Cortex of kidney (tissue), 1 donor: ENCODE data around the gene KPRP.

Experiments used
- DNase-seq: peaks from one replicate; lab custom pipeline; 2025; lab: John Stamatoyannopoulos, UW

Gene KPRP

DNA sequence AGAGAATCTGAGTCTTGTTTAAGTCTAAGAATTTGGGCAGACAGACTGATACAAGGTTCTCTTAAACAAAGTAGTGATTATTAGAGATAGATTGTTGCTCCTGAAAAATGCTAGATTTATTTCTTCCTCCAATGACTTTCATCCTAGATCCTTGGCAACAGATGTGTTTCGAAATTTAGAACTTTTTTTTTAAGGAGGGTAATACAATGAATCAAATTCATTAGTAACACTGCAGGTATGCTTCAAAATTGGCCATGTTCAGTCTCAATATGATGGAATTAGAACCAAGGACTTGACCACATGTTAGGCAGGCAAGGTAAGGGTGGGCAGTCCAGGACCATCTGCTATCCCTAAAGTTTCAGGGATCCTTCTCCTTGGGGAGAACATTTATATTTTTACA lies 12.6 kb downstream of the KPRP start:
- no peak for DNase-seq

DNA sequence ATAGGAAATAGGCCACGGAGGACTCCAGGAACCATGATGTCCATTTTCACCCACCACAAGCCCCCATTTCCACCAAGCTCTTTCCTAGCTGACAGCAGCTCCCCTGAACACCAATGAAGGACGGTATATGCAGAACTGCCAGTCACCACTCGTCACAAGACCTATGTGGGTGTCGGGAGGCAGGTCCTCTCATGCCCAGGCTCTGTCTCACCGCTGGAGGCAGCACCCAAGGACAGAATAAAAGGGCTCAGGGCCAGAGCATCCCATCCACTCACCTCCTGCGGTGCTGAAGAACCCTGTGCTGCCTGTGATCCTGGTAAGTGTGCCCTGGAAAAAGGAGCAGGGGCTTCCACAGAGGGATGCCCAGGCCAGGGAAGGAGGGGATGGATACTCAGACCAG lies 17.1 kb downstream of the KPRP start, which contains the start of gene LCE1F:
Gene LCE1F (plus strand): TSS at position 266 of the 400 bp plus-strand sequence. CDS start 1,232 bp downstream, outside the sequence.
- no peak for DNase-seq

DNA sequence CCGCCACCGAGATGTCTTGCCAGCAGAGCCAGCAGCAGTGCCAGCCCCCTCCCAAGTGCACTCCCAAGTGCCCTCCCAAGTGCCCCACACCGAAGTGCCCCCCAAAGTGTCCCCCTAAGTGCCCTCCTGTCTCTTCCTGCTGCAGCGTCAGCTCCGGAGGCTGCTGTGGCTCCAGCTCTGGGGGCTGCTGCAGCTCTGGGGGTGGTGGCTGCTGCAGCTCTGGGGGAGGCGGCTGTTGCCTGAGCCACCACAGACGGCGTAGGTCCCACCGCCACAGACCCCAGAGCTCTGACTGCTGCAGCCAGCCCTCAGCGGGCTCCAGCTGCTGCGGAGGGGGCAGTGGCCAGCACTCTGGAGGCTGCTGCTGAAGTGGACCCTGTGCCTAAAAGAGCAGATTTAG lies 18.5 kb downstream of the KPRP start:
- no peak for DNase-seq

DNA sequence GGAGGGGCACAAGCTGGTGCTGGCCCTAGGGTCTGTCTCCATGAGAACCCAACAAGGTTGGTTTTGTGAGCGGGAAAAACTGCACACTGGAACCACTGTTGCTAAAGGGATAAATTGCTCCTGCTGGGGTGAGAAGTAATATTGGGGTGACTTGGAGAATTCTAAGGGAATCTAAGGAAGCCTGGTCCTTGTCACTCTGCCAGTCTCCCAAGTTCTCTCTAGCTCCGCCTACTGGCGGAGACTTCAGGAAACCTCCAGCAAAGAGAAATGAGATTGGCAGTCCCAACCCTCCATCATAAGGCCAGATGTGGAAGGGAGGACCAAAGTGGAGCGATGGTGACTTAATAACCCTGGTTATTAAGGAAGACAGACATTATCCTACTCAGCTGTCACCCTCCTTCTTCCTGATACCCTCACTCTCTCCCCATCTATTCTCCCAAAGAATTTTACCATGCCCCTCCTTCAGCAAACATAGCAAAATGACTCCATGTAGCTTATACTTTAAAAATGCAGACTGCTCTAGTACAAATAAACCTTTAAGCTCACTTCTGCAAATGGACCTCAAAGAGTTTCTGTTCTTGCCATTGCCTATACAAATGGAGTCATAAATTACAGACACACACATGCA lies 19.8 kb downstream of the KPRP start:
- DNase-seq, result no peak

DNA sequence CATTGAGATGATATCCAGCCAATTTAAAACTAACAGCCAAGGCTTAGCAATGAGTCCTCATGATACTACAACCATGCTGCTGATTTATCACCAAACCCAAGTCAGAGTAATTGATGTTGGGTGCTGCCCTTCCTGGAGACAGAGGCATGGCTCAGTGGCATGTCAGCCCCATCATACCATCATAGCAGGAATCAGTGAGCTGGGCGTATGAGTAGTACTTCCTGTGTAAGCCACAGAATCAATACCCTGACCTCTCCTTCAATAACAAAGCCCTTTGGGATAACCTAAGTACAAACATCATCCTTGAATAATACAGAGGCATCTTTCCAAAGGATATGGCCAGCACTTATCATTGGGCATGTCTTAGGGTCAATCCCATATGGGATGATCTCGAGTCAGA lies 25.3 kb downstream of the KPRP start:
- no peak for DNase-seq

DNA sequence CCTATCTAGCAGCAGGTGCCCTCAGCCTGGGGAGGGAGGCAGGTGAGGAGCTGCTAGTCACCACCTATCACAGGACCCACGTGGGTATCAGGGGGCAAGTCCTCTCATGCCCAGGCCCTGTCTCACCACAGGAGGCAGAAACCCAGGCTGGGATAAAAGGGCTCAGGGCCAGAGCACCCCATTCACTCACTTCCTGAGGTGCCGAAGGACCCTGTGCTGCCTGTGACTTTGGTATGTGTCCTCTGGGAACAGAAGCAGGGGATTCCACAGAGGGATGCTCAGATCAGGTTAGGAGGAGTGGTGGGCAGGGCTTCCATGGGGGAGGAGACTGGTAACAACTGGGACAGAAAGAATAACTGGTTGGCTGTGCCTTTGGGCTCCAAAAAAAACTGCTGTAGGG lies 28.3 kb downstream of the KPRP start, which contains the start of gene LCE1E:
Gene LCE1E (plus strand): TSS at position 181 of the 400 bp plus-strand sequence. CDS start 1,043 bp downstream, outside the sequence.
- DNase-seq, result no peak

DNA sequence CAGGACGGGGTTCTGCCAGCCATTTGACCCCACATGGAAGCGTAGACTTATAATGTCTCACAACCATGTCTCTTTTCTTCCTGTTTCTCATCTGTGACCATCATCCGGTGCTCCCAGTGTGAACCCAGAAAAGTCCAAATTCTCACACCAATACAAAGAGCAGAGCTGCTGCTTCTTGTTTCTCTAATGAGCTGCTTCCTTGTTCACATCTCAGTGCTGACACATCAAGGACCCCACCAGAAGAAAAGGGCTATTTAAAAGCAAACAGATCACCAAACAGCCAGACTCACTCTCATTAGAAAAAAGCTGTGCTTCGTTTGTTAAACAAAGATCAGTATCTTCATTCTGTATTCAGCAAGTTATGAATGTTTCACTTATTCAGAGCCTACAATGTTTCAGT lies 37.9 kb downstream of the KPRP start:
- DNase-seq, result no peak

DNA sequence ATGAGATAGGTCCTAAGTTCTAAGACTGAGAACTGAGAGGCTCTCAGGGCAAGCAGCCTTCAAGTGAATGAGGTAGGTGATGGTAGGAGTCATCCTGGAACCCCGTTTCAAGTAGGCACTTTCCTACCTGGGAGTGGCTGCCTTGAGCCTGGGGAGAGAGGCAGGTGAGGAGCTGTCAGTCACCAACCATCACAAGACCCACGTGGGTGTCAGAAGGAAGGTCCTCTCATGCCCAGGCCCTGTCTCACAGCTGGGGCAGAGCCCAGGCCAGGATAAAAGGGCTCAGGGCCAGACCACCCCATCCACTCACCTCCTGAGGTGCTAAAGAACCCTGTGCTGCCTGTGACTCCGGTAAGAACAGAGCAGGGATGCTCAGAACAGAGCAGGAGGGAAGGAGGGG lies 38.6 kb downstream of the KPRP start, which contains the start of gene LCE1D:
Gene LCE1D (plus strand): TSS at position 301 of the 400 bp plus-strand sequence. CDS start 1,074 bp downstream, outside the sequence.
- no peak for DNase-seq

DNA sequence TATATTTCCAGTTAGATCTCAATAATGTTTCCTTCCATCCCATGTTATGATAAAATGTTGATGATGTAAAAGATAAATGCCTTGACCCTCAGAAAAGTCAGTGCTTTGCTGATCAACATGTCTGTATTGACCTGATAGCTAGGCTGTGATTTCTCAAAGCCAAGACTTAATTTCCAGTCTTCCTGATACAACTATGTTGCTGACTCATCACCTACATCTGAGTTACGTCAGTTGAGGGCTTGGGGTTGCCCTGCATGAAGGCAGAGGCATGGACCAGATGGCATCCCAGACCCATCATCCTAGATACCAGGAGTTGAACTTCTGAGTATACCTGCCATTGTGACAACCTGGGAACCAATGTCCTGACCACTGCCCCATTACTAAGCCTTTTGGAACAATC lies 43.5 kb downstream of the KPRP start:
- no peak for DNase-seq

DNA sequence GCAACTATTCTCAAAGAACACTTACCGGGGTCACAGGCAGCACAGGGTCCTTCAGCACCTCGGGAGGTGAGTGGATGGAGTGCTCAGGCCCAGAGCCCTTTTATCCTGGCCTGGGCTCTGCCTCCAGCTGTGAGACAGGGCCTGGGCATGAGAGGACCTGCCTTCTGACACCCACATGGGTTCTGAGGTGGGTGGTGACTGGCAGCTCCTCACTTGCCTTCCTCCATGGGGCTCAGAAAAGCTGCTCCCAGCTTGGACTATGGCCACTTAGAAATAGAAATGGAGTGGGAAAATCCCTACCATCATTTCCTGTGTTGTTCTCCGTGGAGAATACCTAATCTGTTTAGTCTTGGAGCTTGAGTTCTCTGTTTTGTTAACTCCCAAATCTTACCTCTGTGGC lies 48.8 kb downstream of the KPRP start, which contains the start of gene LCE1C:
Gene LCE1C (minus strand): TSS at position 76 of the 400 bp plus-strand sequence. CDS start 1,173 bp downstream, outside the sequence.
- no peak for DNase-seq

DNA sequence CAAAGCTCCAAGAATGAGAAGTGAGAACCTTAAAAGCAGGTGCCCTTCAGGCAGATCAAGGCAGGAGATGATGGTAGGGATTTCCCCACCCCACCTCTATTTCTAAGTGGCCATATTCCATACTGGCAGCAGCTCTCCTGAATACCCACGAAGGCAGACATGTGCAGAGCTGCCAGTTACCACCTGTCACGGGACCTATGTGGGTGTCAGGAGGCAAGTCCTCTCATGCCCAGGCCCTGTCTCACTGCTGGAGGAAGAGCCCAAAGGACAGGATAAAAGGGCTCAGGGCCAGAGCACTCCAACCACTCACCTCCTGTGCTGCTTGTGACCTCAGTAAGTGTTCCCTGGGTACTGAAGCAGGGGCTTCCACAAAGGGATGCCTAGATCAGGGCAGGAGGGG lies 53.2 kb downstream of the KPRP start:
- DNase-seq, result no peak
